ENCODE data around the gene SLC30A7.
A peak's percentile ranks its signal among the peaks of the same experiment; 100 is the strongest.

The SLC30A7 gene

DNA sequence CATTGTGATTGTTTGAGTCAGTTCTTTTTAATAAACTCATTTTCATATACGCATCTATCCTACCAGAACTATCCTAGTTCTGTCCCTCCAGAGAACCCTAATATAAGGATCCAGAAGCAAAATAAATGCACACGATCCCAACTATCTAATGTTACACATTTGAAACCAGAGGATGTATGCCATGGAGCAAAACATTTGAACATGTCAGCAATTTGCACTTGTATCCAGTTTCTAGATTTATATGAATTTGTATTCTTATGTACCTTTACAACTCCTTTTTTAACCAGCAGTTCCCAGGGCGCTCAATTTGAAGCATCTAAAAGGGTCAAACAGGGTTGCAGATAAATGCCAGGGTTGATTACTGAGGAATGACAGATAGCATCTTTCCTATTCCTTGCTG, 3.3 kb upstream of the SLC30A7 start:
- no peak overlapping the region for H3K4me3 ChIP-seq
- DNase-seq (ENCODE audit: low spot score): no peak
- no peak overlapping the region for H3K27ac ChIP-seq
- TF ChIP-seq, protein P1, sequence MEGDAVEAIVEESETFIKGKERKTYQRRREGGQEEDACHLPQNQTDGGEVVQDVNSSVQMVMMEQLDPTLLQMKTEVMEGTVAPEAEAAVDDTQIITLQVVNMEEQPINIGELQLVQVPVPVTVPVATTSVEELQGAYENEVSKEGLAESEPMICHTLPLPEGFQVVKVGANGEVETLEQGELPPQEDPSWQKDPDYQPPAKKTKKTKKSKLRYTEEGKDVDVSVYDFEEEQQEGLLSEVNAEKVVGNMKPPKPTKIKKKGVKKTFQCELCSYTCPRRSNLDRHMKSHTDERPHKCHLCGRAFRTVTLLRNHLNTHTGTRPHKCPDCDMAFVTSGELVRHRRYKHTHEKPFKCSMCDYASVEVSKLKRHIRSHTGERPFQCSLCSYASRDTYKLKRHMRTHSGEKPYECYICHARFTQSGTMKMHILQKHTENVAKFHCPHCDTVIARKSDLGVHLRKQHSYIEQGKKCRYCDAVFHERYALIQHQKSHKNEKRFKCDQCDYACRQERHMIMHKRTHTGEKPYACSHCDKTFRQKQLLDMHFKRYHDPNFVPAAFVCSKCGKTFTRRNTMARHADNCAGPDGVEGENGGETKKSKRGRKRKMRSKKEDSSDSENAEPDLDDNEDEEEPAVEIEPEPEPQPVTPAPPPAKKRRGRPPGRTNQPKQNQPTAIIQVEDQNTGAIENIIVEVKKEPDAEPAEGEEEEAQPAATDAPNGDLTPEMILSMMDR (IDR thresholded peaks at IDR 0.05): no peak

DNA sequence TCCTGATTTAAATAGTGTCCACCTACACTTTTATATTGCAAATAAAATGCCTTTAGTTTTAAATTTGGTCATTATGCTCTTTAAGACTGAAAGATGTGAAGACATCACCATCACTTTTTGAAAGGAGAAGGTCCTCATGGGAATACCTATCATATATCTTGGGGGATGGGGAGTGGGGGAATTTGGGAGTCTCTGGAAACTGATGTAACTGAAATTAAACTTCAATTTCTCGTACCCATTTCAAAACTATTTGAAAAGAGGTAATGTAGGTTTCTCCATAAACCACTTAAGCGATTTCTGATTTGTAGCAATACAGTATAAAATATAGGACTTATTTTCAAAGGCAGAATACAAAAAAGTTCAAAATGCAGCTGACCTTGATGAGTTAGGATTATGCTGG, 2.2 kb upstream of the SLC30A7 start:
- Histone ChIP-seq H3K4me3 (peak overlapping the region; percentile 93), H3K27ac (no peak overlapping the region)
- TF ChIP-seq, protein P1 (IDR thresholded peaks at IDR 0.05): no peak
- DNase-seq (ENCODE audit: low spot score): no peak

DNA sequence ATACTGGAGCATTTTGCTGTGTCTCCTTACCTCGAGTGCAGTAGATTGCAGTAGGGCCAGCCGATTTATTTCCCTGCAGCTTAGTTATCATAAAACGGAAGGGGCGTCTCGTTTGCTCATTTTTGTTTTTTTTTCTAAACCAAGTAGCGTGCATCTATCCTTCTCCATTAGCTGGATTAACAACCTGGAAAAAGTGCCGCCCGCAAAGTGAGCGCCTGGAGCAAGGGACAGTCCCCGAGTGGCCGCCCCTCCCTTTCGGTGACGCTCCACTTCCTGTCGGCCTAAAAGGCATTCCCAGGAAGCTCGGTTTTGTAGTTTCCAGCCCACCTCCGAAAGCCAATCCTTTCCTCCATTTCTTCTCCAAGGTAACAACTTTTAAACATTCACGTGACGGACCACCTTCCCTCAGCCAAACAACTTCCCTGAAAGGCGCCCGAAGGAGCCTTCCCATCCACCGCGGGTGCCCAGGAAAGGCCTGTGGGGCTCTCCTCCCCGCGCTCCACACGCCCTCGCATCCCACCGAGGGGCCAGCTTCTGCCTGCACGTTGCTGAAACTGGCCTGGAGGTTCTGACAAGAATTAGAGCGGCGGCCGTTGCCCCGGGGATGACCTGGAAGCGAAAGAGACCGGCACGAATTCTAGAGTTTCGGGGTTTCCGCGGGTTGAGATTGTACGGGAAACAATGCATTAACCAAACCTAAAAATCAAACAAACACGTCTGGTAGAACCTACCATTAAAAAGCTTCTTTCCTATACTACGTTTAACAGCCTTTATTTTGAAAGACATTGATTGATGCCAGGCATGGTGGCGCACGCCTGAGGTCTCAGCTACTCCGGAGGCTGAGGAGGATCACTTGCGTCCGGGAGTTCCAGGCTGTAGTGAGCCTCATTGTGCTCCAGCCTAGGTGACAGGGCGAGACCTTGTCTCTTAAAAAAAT, 1.0 kb upstream of the SLC30A7 start, which contains the start of gene EXTL2:
EXTL2 (minus strand) TSS at position 240 of the 937 bp plus-strand sequence. CDS start 6,085 bp downstream, outside the sequence.
- TF ChIP-seq, protein P1 (IDR thresholded peaks at IDR 0.05): no peak
- Histone ChIP-seq H3K27ac (peak within 1 kb of the TSS; percentile 80 to 96), H3K4me3 (peak within 1 kb of the TSS; percentile 93)
- DNase-seq (ENCODE audit: low spot score): peak; percentile 92

DNA sequence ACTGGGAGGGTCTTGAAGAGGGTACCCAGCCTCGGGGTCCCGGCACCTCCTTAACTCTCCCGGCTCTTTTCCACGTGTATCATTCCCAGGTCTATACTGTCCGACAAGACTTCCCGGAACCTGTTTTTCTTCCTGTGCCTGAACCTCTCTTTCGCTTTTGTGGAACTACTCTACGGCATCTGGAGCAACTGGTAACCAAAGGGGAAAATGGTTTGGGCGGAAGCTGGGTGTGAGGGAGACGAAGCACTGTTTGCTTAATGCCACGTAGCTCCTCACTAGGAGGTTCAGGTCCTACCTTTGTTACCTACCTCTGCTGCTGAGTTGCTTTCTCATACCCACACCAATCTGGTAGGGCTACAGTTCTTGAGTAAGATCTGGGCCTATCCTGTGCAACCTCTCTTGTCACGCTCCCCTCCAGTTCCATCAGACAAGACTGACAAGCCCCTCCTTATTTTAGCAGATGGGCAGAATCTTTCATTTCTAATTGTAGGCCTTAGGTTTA, 642 bp downstream of the SLC30A7 start:
- peak overlapping the region; percentile 93 for H3K4me3 ChIP-seq
- no peak for DNase-seq (ENCODE audit: low spot score)
- TF ChIP-seq, protein P1 (IDR thresholded peaks at IDR 0.05): no peak
- H3K27ac ChIP-seq: peak overlapping the region; percentile 80 to 96

DNA sequence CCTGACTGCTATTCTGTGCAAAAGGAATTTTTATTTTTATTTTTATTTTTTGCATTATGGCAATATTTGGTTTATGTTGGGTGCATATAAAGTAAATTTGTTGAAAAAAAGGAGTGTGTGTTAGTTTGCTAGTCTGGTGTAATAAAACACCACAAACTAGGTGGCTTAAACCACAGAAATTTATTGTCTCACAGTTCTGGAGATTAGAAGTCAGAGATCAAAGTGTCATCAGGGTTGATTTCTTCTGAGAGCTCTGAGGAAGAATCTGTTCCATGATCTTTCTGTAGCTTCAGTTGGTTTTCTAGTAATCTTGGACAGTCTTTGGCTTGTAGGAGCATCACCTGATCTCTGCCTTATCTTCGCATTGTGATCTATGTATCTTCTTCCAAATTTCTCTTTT, 6.5 kb downstream of the SLC30A7 start:
- no peak for DNase-seq (ENCODE audit: low spot score)
- no peak overlapping the region for H3K27ac ChIP-seq
- H3K4me3 ChIP-seq: no peak overlapping the region
- TF ChIP-seq, protein P1 (IDR thresholded peaks at IDR 0.05): no peak

DNA sequence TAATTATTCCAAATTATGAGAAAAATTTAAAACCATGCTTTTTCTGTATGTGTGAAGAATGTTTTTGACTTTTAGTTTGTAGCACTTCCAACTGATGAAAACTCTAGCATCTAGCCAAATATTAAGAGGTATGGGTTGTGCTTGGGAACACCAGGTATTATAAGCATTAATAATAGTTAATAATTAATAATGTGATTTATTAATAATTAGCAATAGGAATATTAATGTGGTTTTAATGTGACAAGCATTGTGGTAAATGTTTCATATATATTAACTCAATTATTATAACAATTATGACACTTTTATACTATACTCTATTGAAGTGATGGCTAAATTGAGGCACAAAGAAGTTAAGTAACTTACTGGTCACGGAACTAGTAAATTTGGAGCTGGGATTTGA, 7.9 kb downstream of the SLC30A7 start:
- TF ChIP-seq, protein P1 (IDR thresholded peaks at IDR 0.05): no peak
- Histone ChIP-seq H3K27ac (no peak overlapping the region), H3K4me3 (no peak overlapping the region)
- DNase-seq (ENCODE audit: low spot score): no peak

All from coronary artery (tissue), 2 donors.